Measurements from ENCODE around the gene TDRD6.
"Not testable (repeated sequence)": the region's sequence is repeated elsewhere in the genome, so short reads cannot be mapped to it uniquely, and the experiment has no call there.

Gene TDRD6

DNA sequence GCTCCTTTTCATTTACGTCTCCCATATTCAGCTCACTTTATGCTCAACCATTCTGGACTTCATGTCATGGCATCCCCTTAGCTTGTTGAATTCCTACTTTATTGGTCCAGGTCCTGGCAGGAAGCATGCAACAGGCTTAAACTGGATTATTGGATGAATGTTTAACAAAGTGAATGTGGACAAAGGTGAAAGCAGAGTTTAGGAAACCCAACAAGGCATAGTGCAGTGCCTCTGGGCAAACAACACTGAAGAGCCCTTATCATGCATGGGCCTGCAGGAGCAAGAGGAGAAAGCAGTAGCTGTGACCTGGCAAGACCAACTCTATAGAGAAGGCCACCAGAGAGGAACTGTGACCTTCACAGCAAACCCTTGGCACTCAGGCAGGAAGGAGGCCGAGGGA is 53.8 kb downstream of the TDRD6 start:
- no peak for DNase-seq (ENCODE audit: low read depth in 2 of 3, low spot score in 2 of 3)

DNA sequence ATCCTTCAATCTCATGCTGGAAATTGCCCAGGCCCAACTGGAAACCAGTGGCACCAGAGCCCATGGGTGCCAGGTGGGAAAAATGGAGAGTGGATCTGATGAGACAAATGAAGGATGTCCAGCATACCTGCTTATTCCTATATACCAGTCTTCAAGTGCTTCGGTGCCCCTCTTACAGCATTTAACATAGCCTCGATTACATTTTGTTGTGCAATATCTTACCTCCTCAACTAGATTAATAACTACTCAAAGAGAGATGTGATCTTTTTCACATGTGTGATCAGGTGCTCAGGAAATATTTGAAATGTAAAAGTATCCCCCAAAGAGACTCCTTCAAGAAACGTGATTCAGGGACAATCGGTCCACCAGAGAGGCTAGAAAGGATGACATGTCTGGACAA is 54.2 kb downstream of the TDRD6 start:
- DNase-seq (ENCODE audit: low read depth in 2 of 3, low spot score in 2 of 3), result no peak

DNA sequence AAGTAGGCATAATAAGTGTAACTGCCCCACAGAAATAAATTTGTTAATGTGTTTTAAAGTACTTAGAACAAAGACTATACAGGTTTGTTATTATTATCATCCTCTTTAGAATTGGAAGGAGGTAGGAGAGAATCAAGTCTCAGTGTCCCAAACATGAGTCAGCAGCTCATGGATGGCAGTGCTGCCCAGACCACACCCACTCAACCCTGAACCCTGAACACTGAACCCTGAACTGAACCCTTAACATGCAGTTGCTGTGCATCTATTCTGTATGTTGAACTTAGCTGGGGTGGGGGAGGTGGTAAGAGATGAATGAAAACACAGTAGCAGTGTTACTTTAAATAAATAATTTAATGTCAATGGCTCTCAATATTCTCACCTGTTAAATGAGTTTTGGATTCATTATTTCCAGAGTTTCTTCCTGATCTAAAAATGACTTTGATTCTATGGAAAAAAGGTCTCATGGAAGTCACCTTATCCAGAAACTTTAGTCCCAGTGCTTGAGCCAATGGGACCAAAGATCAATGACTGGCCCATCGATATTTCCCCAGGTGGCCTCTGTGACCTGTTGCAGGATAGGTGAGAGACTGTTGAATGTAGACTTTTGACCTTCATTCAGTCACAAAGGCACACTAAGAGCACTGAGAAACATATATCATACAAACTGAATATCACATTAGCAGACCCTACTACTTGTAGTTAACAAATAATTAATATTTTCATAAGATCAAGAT is 55.9 kb downstream of the TDRD6 start:
- no peak for DNase-seq (ENCODE audit: low read depth in 2 of 3, low spot score in 2 of 3)

DNA sequence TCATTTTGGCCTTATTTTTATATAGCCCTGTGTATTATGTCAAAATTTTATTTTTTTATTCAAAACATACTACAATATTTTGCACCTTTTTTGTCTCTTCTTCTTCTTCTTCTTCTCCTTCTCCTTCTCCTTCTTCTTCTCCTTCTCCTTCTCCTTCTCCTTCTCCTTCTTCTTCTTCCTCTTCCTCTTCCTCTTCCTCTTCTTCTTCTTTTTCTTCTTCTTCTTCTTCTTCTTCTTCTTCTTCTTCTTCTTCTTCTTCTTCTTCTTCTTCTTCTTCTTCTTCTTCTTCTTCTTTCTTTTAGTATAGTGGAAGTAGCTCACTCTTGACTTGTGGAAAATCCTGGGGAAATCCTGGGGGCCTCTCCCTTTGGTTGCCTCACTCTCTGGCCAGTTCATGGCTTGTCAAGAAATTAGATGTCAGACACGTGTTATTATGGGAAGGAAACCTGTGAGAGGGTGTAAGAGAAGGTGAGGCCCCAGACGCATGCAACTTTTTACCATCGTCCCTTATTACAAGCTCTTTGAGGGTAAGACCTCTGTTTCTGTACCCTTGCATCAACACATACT is 56.6 kb downstream of the TDRD6 start:
- DNase-seq (ENCODE audit: low read depth in 2 of 3, low spot score in 2 of 3), result not testable (repeated sequence)

DNA sequence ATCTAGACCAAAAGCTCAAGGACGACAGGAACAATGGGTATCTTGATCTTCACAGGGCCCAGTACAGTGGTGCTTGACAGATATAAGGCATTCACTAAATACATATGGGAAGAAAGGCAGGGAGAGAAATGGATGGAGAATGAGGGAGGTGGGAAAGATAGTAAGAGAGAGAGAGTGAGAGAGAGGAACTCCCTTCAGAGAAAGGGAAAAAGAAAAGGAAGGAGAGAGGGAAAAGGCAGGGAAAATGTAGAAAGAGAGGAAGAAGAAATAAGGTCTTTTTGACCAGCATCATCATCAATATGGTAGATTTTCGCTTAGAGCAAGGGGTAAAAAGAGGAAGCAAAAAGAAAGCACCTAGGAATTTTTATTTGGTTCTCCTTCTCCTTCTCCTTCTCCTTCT is 58.3 kb downstream of the TDRD6 start:
- no peak for DNase-seq (ENCODE audit: low read depth in 2 of 3, low spot score in 2 of 3)

DNA sequence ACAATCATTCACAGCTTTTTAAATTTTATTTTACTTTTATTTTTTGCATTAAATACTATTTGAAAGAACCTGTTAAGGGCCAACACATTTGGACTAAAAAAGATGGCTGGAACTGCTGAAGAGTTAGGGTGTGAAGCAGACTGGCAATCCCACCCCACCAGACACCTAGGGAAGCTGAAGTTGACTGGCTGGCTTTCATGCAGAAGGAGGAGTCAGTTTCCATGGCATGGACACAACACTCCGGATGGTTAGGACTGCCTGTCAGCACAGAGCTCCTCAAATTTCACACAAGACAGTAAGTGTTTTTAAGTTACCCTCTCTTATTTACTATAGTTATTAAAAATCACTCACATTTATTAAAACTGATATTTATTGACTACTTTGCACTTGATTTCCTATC is 59.0 kb downstream of the TDRD6 start, which contains the start of gene ANKRD66:
ANKRD66 (plus strand) TSS at position 238 of the 400 bp plus-strand sequence. CDS start 5,016 bp downstream, outside the sequence.
- DNase-seq (ENCODE audit: low read depth in 2 of 3, low spot score in 2 of 3), result no peak

DNA sequence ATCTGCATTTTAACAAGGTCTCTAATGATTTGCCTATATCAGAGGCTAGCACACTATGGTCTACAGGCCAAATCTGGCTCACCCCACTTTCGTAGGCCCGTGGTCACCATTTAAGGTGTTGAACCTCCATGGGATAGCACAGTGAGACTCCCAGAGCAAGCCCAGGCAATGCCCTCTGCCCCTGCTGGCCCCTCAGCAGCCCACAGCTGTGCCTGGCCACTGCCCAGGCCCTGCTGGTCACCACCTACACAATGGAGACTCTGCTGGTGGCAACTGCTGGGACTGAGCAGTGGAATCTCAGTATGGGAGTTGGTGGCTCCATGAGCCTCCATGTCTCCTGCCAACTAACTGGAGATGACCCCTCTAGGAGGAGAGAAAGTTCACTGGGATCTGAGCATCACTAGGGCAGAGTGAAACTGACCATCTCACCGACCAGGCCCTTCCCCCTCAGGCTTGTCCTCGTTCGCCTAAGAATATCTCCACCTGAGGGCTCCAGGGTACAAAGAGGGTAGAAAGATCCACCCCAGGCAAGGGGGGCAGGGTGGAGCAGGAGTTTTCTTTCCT is 61.3 kb downstream of the TDRD6 start:
- no peak for DNase-seq (ENCODE audit: low read depth in 2 of 3, low spot score in 2 of 3)

DNA sequence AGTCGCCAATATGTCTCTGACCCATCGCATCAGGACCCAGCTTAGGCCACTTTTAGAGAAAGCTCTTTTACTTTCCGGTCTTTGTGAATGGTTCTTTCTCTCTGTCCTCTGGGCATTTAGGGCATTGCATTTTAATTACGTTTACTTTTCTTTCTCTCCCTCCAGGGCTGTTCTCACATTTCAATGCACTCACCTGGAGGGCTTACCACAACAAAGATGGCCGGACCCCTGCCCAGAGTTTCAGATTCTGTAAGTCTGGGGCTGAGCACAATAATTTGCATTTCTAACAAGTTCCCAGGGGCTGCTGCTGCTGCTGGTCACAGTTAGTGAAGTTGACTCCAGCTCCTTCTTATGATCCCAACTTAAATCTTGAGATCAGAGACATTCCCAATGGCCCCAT is 62.0 kb downstream of the TDRD6 start:
- DNase-seq (ENCODE audit: low read depth in 2 of 3, low spot score in 2 of 3), result no peak

DNA sequence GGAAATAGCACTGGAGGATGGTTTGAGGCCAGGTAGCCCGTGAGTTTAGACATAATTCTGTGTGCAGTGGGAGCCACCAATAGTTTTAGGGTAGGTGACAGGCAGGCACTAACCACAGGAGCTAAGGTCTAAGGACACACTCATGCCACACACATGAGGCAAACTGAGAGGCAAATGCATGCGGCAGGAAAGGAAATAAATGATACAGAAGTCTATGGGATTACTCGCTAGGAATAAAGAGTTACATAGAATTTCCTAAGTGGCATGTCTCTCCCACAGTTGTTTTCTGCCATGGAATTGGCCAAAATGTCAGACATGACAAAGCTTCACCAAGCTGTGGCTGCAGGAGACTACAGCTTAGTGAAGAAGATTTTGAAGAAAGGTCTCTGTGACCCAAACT is 64.0 kb downstream of the TDRD6 start:
- DNase-seq (ENCODE audit: low read depth in 2 of 3, low spot score in 2 of 3), result no peak

Measured in activated CD8-positive, alpha-beta memory T cell treated with anti-CD3 and anti-CD28 coated beads for 48 hours (primary cell).